ENCODE measurements around the gene THNSL1.

Gene THNSL1

GRCh38 chr10:25057886-25058285, 41.5 kb downstream of the THNSL1 start:
- TF ChIP-seq, protein P1, sequence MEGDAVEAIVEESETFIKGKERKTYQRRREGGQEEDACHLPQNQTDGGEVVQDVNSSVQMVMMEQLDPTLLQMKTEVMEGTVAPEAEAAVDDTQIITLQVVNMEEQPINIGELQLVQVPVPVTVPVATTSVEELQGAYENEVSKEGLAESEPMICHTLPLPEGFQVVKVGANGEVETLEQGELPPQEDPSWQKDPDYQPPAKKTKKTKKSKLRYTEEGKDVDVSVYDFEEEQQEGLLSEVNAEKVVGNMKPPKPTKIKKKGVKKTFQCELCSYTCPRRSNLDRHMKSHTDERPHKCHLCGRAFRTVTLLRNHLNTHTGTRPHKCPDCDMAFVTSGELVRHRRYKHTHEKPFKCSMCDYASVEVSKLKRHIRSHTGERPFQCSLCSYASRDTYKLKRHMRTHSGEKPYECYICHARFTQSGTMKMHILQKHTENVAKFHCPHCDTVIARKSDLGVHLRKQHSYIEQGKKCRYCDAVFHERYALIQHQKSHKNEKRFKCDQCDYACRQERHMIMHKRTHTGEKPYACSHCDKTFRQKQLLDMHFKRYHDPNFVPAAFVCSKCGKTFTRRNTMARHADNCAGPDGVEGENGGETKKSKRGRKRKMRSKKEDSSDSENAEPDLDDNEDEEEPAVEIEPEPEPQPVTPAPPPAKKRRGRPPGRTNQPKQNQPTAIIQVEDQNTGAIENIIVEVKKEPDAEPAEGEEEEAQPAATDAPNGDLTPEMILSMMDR (IDR thresholded peaks at IDR 0.05; ENCODE audit: low read depth, low read length, missing control alignments) = no peak
- no peak overlapping the region for H3K4me3 ChIP-seq (ENCODE audit: low read depth, low read length)
- in situ Hi-C loops (cut with HindIII; ENCODE audit: low sequenced_read_pairs) = no loop called here
- no peak for DNase-seq (ENCODE audit: low read depth)

DNA sequence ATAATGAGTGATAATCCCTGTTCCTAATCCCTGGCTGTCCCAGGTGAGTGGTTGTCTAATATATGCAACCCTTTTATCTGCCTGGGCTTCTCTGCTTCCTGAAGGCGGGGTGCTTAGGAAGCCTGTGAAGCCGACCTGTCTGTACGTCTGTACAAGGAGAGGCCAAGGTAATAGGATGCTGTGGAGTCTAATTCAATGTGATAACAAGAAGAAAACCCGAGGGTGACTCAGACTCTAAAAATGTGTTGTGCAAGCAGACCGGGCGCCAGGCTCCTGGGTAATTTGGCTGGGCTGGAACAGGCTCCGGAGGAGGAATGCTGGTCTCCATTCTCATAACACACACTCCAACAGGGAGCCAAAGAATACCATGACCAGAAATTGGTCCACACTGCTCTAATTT, 43.6 kb downstream of the THNSL1 start:
- H3K4me3 ChIP-seq (ENCODE audit: low read depth, low read length) = no peak overlapping the region
- TF ChIP-seq, protein P1 (IDR thresholded peaks at IDR 0.05; ENCODE audit: low read depth, low read length, missing control alignments) = no peak
- peak; percentile 94 for DNase-seq (ENCODE audit: low read depth)
- in situ Hi-C loops (cut with HindIII; ENCODE audit: low sequenced_read_pairs) = no loop called here

GRCh38 chr10:25061125-25061524, 44.7 kb downstream of the THNSL1 start:
- no peak overlapping the region for H3K4me3 ChIP-seq (ENCODE audit: low read depth, low read length)
- TF ChIP-seq, protein P1 (IDR thresholded peaks at IDR 0.05; ENCODE audit: low read depth, low read length, missing control alignments) = no peak
- in situ Hi-C loops (cut with HindIII; ENCODE audit: low sequenced_read_pairs) = no loop called here
- DNase-seq (ENCODE audit: low read depth) = no peak

DNA sequence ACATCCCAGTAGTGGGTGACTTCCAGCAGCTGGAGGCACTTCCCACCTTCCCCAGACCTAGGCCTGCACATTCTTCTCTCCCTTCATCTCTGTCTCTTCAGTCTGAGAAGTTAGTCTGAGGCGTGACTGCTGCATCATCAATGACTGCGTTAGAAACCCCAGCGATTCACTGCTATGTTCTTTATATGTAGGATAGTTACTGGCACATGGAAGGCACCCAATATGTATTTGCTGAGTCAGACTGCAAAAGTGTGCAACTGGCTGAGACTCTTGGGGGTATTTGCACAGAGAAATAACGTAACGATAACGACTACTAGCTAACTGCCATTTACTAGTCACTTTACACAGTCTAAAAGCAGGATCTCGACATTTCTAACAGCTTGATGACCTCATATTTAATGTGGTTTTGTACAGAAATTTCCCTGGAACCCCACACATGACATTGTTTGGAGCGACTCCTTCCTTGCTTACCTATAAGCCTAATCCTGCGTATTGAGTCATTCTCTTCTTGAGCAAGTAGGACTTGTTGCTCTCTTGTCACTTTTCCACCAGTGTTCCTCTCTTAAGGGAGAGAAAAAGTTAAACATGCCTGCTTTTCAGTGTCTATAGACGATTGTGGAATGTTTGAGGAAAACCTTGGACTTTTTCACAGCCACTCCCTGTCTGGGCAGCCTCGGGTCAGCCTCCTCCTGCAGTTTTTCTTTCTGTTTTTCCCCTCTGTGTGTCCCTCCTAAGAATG, 45.5 kb downstream of the THNSL1 start:
- DNase-seq (ENCODE audit: low read depth) = no peak
- in situ Hi-C loops (cut with HindIII; ENCODE audit: low sequenced_read_pairs) = no loop called here
- TF ChIP-seq, protein P1 (IDR thresholded peaks at IDR 0.05; ENCODE audit: low read depth, low read length, missing control alignments) = no peak
- H3K4me3 ChIP-seq (ENCODE audit: low read depth, low read length) = no peak overlapping the region

GRCh38 chr10:25063157-25063556, 46.7 kb downstream of the THNSL1 start:
- no peak overlapping the region for H3K4me3 ChIP-seq (ENCODE audit: low read depth, low read length)
- no peak for DNase-seq (ENCODE audit: low read depth)
- TF ChIP-seq, protein P1 (IDR thresholded peaks at IDR 0.05; ENCODE audit: low read depth, low read length, missing control alignments) = no peak
- in situ Hi-C loops (cut with HindIII; ENCODE audit: low sequenced_read_pairs) = no loop called here

DNA sequence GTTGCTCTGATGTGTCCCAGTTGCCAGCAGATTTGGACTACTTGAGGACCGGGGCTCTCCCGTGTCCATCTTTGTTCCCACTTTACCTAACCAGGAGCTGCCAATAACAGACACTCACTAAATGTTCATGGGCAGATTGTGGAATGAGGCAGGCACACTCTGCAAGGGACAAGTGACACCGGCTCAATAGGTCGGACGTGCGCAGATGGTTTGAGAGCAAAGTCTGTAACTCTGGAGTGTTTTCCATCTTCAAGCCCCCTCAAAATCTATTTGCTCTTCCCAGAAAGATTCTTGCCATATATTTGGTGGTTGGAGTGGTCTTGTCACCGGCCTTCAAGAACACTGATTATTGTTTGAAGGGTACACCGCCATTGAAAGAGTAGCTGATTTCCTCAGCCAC, 47.2 kb downstream of the THNSL1 start:
- in situ Hi-C loops (cut with HindIII; ENCODE audit: low sequenced_read_pairs) = no loop called here
- TF ChIP-seq, protein P1 (IDR thresholded peaks at IDR 0.05; ENCODE audit: low read depth, low read length, missing control alignments) = no peak
- H3K4me3 ChIP-seq (ENCODE audit: low read depth, low read length) = no peak overlapping the region
- no peak for DNase-seq (ENCODE audit: low read depth)
